Fibroblast of lung (primary cell): ENCODE data around the gene UCK2. TPM values are rescaled to one million over a fixed set of nuclear protein-coding genes. Genes with fewer than 3 reads are reported as not detected.

Experiments used
- DNase-seq, 2 donors: peaks; one replicate each; pipeline versions ENCODE4 v3.0.0 to v3.0.0-alpha.2; 2010; ENCODE audit warnings: low read depth in 2 of 2
- H2AFZ ChIP-seq: 2 replicates; pipeline ENCODE4 v1.5.1; 2012; ENCODE audit warnings: low read length, control low read depth, inconsistent platforms
- H3K27ac ChIP-seq: 2 replicates; pipeline ENCODE4 v1.5.1; 2011; ENCODE audit warnings: low read length, control low read depth; ENCODE audit not compliant: insufficient read depth
- H3K27me3 ChIP-seq: 2 replicates; pipeline ENCODE4 v1.5.1; 2011; ENCODE audit warnings: mild to moderate bottlenecking, low read length; ENCODE audit not compliant: control insufficient read depth, insufficient read depth
- H3K36me3 ChIP-seq: 2 replicates; pipeline ENCODE4 v1.5.1; 2011; ENCODE audit warnings: low read length; ENCODE audit not compliant: control insufficient read depth, insufficient read depth
- H3K4me1 ChIP-seq: 2 replicates; pipeline ENCODE4 v1.5.1; 2011; ENCODE audit warnings: low read length; ENCODE audit not compliant: control insufficient read depth, insufficient read depth; ENCODE audit errors: extremely low read depth
- H3K4me2 ChIP-seq: 2 replicates; pipeline ENCODE4 v1.5.1; 2011; ENCODE audit warnings: low read length, control low read depth; ENCODE audit not compliant: insufficient read depth; ENCODE audit errors: extremely low read depth
- H3K4me3 ChIP-seq, 4 experiments: fragments of 200-600 bp in 1 of 4; sonication (generic) in 1 of 4; replicated peaks in 1 of 4; 2 replicates each; pipeline ENCODE4 v1.5.1; 2011 to 2016; ENCODE audit warnings: low read length in 4 of 4, low read depth in 3 of 4, mild to moderate bottlenecking in 3 of 4, control low read depth in 2 of 4, inconsistent platforms in 1 of 4, mixed read lengths in 1 of 4; ENCODE audit not compliant: insufficient read depth in 1 of 4; ENCODE audit errors: control extremely low read depth in 1 of 4
- H3K79me2 ChIP-seq: 2 replicates; pipeline ENCODE4 v1.5.1; 2012; ENCODE audit warnings: mild to moderate bottlenecking, low read length, inconsistent platforms; ENCODE audit not compliant: control insufficient read depth, insufficient read depth
- H3K9ac ChIP-seq: 2 replicates; pipeline ENCODE4 v1.5.1; 2011; ENCODE audit warnings: mild to moderate bottlenecking, low read length, control low read depth; ENCODE audit not compliant: insufficient read depth
- H3K9me3 ChIP-seq: 2 replicates; pipeline ENCODE4 v1.5.1; 2012; ENCODE audit warnings: low read depth, low read length; ENCODE audit not compliant: control insufficient read depth, insufficient read depth
- H4K20me1 ChIP-seq: 2 replicates; pipeline ENCODE4 v1.5.1; 2011; ENCODE audit warnings: low read length; ENCODE audit not compliant: control insufficient read depth, insufficient read depth; ENCODE audit errors: extremely low read depth
- EZH2 ChIP-seq: IDR thresholded peaks from 2 replicates; pipeline ENCODE4 v1.5.1; 2012; ENCODE audit warnings: low read length, control low read depth, mild to moderate bottlenecking; ENCODE audit errors: missing control alignments
- polyA plus RNA-seq, 2 donors: library from polyadenylated mRNA; depleted of rRNA in 1 of 2; stranded (reverse) in 1 of 2; unstranded in 1 of 2; fragments of >200 nt; gene quantifications; 2 replicates each; pipeline ENCODE4 v1.2.1, GENCODE V29; 2011 to 2012; ENCODE audit warnings: missing spikeins in 1 of 2
- total RNA-seq: library from RNA; depleted of rRNA; stranded (reverse); fragments of >200 nt; gene quantifications from 2 replicates; pipeline ENCODE4 v1.2.1, GENCODE V29; 2014
- TF ChIP-seq, protein P1 (sequence below), 2 donors: IDR thresholded peaks in 1 of 2; conservative IDR thresholded peaks in 1 of 2; 1 replicate in 1 of 2; 2 replicates in 1 of 2; pipeline ENCODE4 v1.5.1; 2011 to 2012; ENCODE audit warnings: low read length in 2 of 2, control low read depth in 1 of 2, inconsistent platforms in 1 of 2, low read depth in 1 of 2, mild to moderate bottlenecking in 1 of 2

UCK2 gene
- total and polyA plus RNA-seq, 2 donors (not counting 1 experiment from before 2014, with no cell fraction given), result 95.1 to 99.0 TPM

DNA sequence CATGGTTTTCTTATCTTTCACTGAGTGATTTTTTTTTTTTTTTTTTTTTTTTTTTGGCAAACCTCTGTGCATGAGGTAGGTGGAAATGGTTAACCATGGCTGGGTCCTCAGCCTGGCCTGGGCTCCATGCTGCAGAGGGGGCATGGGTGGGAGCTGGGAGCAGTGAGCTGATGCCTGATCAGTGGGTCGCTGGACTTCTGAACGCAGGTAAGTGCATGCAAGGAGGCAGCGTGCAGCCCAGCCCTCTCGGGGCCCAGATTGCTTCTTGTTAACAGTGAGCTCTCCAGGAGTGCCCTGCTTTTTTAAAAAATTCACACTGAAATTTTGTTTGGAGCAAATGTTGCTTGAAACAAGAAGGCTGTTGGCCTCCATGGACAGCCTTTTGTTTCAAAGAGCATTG is 75.2 kb downstream of the UCK2 start:
- no peaks in the 10 kb centered on the region for H4K20me1 ChIP-seq
- no peak overlapping the region for H2AFZ ChIP-seq
- H3K4me3 ChIP-seq, result no peak overlapping the region
- no peaks in the 10 kb centered on the region for H3K9me3 ChIP-seq
- peaks cover 22% of the 10 kb centered on the region for H3K79me2 ChIP-seq
- TF ChIP-seq, protein P1, sequence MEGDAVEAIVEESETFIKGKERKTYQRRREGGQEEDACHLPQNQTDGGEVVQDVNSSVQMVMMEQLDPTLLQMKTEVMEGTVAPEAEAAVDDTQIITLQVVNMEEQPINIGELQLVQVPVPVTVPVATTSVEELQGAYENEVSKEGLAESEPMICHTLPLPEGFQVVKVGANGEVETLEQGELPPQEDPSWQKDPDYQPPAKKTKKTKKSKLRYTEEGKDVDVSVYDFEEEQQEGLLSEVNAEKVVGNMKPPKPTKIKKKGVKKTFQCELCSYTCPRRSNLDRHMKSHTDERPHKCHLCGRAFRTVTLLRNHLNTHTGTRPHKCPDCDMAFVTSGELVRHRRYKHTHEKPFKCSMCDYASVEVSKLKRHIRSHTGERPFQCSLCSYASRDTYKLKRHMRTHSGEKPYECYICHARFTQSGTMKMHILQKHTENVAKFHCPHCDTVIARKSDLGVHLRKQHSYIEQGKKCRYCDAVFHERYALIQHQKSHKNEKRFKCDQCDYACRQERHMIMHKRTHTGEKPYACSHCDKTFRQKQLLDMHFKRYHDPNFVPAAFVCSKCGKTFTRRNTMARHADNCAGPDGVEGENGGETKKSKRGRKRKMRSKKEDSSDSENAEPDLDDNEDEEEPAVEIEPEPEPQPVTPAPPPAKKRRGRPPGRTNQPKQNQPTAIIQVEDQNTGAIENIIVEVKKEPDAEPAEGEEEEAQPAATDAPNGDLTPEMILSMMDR (conservative IDR thresholded peaks at IDR 0.05 in 1 of 2, IDR thresholded peaks at IDR 0.05 in 1 of 2; ENCODE audit: low read depth in 1 of 2, low read length in 2 of 2), result no peak
- TF ChIP-seq EZH2, result no peak
- no peak for DNase-seq
- no peak overlapping the region for H3K27ac ChIP-seq
- H3K4me2 ChIP-seq, result no peak overlapping the region
- peaks cover 4% of the 10 kb centered on the region for H3K36me3 ChIP-seq
- H3K27me3 ChIP-seq, result no peaks in the 10 kb centered on the region
- peaks cover 41% of the 10 kb centered on the region for H3K4me1 ChIP-seq
- no peak overlapping the region for H3K9ac ChIP-seq

DNA sequence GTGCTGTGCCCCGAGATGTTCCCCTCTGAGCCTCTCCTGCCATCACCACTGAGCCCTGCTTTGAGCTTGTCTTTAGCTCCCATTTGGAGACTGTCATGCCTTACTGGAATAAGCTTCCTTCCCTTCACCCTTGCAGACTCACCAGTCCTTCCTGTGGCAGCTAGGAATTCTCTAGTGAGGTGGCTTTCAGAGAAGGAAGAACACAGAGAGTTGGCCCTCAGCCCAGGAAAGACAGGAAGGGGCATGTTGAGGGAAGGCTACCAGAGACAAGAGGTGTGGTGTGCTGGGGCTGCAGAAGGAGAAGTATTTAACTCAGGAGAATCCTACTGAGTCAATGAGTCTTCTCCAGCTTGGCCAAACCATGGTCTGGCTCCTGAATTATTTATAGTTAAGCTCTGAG is 76.3 kb downstream of the UCK2 start:
- DNase-seq, result peak; percentile 32 to 77
- H3K4me2 ChIP-seq, result no peak overlapping the region
- peaks cover 8% of the 10 kb centered on the region for H3K36me3 ChIP-seq
- H3K79me2 ChIP-seq, result peaks cover 22% of the 10 kb centered on the region
- peak overlapping the region; percentile 37 for H3K27ac ChIP-seq
- no peak overlapping the region for H2AFZ ChIP-seq
- no peak overlapping the region for H3K9ac ChIP-seq
- TF ChIP-seq EZH2, result no peak
- TF ChIP-seq, protein P1 (conservative IDR thresholded peaks at IDR 0.05 in 1 of 2, IDR thresholded peaks at IDR 0.05 in 1 of 2; ENCODE audit: low read depth in 1 of 2, low read length in 2 of 2), result no peak
- H4K20me1 ChIP-seq, result no peaks in the 10 kb centered on the region
- no peak overlapping the region for H3K4me3 ChIP-seq
- H3K4me1 ChIP-seq, result peaks cover 30% of the 10 kb centered on the region
- H3K9me3 ChIP-seq, result no peaks in the 10 kb centered on the region
- H3K27me3 ChIP-seq, result no peaks in the 10 kb centered on the region

DNA sequence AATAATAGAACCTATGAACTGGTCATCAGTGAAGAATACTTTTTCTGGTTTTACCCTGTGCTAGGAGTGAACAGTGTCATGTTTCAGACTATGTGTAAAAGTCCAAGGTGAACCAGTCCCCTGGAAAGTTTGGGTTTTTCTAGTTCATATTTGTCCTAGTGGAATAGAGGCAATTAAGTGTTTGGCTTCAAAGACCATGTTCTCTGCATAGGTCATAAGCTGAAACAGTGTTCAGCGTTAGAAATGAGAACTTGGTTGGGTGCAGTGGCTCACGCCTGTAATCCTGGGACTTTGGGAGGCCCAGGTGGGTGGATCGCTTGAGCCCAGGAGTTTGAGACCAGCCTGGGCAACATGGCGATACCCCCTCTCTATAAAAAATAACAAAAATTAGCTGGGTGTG is 77.5 kb downstream of the UCK2 start:
- Histone ChIP-seq H3K4me3 (no peak overlapping the region), H3K79me2 (peaks cover 17% of the 10 kb centered on the region), H3K27ac (no peak overlapping the region), H3K4me2 (no peak overlapping the region), H3K27me3 (no peaks in the 10 kb centered on the region), H4K20me1 (no peaks in the 10 kb centered on the region), H2AFZ (no peak overlapping the region), H3K9ac (no peak overlapping the region), H3K36me3 (peaks cover 12% of the 10 kb centered on the region), H3K9me3 (no peaks in the 10 kb centered on the region), H3K4me1 (peaks cover 20% of the 10 kb centered on the region)
- DNase-seq, result no peak
- no peak for TF ChIP-seq EZH2
- TF ChIP-seq, protein P1 (conservative IDR thresholded peaks at IDR 0.05 in 1 of 2, IDR thresholded peaks at IDR 0.05 in 1 of 2; ENCODE audit: low read depth in 1 of 2, low read length in 2 of 2), result no peak
